Coronary artery (tissue), 2 donors: ENCODE data around the gene WDR87.
"Not testable (repeated sequence)": the region's sequence is repeated elsewhere in the genome, so short reads cannot be mapped to it uniquely, and the experiment has no call there.

ENCODE experiments used
- DNase-seq: peaks from one replicate; pipeline ENCODE4 v3.0.0-alpha.2; 2017; ENCODE audit warnings: low spot score
- H3K27ac ChIP-seq, 2 donors: fragments of 200-600 bp; sonication (generic); one replicate each; pipeline ENCODE4 v1.5.1; 2016 to 2019
- H3K4me3 ChIP-seq: fragments of 200-600 bp; sonication (generic); 2 replicates; pipeline ENCODE4 v1.5.1; 2016; ENCODE audit warnings: mild to moderate bottlenecking, moderate library complexity
- CTCF ChIP-seq: fragments of 200-600 bp; sonication (generic); IDR thresholded peaks from one replicate; pipeline ENCODE4 v1.5.1; 2019; ENCODE audit warnings: antibody characterized with exemption

The WDR87 gene

DNA sequence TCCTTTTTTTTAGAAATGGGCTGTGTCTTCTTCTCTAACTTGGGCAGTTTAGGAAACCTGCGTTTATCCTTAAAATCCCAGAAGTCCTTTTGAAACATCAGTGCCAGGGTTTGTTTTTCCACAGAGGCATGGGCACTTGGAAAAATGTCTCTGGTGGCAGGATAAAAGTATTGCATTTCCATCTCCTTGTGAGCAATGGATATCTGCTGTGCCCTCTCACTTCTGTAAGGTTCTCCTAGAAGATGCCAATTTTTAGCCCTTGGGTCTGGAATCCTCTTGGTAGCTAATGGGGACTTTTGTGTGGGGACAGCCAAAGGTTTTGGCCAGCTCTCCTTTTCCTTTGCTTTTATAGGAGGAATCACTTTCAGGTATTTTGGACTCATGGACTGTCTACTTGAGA lies 21.0 kb downstream of the WDR87 start:
- DNase-seq: no peak
- no peak overlapping the region for H3K4me3 ChIP-seq
- TF ChIP-seq CTCF: no peak
- no peak overlapping the region for H3K27ac ChIP-seq

DNA sequence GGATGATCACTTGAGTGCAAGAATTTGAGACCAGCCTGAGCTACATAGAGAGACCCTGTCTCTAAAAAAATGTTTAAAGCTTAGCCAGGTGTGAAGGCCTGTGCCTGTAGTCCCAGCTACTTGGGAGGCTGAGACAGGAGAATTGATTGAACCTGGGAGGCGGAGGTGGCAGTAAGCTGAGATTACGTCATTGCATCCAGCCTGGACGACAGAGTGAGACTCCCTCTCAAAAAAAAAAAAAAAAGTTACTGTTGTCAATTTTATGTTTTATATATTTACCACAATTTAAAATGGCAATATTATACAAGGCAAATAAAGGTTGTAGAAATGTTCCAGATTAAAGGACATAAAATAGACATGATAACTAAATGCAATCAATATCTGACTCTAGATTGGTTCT lies 29.2 kb downstream of the WDR87 start:
- no peak overlapping the region for H3K4me3 ChIP-seq
- no peak for TF ChIP-seq CTCF
- no peak overlapping the region for H3K27ac ChIP-seq
- no peak for DNase-seq

DNA sequence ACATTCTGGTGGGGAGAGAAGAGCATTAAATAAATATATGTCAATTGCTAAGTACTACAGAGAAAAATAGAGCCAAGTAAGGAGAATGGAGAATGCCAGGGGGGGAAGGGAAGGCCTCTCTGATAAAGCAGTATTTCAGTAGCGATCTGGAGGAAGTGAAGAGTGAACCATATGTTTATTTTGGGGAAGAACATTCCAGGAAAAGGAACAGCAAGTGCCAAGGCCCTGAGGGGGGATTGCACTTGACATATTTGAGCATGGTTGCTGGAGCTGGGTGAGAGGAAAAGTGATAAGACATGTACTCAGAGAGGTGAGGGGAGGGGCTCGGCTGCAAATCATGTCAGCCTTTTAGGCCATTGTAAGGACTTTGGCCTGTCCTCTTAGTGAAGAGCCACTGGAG lies 30.4 kb downstream of the WDR87 start:
- Histone ChIP-seq H3K4me3 (no peak overlapping the region), H3K27ac (no peak overlapping the region)
- TF ChIP-seq CTCF: no peak
- no peak for DNase-seq

GRCh38 chr19:37874784-37875183 lies 31.6 kb downstream of the WDR87 start:
- DNase-seq: no peak

DNA sequence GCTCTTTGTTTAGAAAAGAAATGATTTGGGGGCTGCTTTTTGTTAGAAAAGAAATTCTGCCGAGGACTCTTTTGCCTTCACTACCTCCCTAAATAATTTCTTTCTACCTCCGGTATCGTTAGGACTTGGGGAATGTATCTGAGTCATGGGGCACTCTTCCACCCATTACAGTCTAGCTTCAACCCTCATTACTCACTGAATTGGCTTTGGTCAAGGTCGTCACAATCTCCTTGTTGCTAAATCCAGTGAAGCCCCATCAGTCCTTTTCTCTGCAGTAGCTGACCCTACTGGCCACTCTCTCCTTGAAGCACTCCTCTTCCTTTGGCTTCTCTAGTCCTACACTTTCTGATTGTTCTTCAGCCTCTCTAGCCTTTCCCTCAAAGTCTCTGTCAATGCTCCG lies 34.0 kb downstream of the WDR87 start:
- no peak overlapping the region for H3K27ac ChIP-seq
- no peak overlapping the region for H3K4me3 ChIP-seq
- DNase-seq: no peak
- no peak for TF ChIP-seq CTCF

More at GRCh38 chr19:37874784-37875183, 31.6 kb downstream of the WDR87 start:
- H3K27ac ChIP-seq: no peak overlapping the region
- H3K4me3 ChIP-seq: no peak overlapping the region
- TF ChIP-seq CTCF: no peak

- DNase-seq: no peak
- TF ChIP-seq CTCF: no peak
- Histone ChIP-seq H3K4me3 (no peak overlapping the region), H3K27ac (no peak overlapping the region)
These were observed 36.5 kb downstream of the WDR87 start for GRCh38 chr19:37869766-37870340.

DNA sequence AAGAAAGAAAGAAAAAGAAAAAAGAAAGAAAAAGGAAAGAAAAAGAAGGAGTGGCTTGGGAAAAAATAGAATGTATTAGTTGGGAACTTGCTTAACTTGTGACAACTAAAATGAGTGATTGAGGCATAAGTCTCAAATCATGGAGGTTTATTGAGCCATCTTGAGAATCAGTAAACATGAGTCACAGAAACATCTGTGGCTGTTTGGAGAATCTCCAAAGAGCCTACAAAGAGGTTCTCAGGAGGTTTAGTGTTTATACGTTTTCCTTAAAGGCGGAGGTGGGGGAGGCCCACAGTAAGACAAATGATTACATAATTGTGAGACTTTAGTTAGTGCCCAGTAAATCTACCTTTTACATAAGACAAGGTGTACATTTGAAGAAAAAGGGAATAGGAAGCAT lies 38.6 kb downstream of the WDR87 start:
- H3K27ac ChIP-seq: no peak overlapping the region
- H3K4me3 ChIP-seq: no peak overlapping the region
- no peak for TF ChIP-seq CTCF
- DNase-seq: no peak

- not testable (repeated sequence) for DNase-seq, H3K4me3 ChIP-seq
These were observed 40.5 kb downstream of the WDR87 start for GRCh38 chr19:37865930-37866329.

More at GRCh38 chr19:37865930-37866329, 40.5 kb downstream of the WDR87 start:
- H3K27ac ChIP-seq: not testable (repeated sequence)
